ENCODE data around the gene ZBTB46.

GRCh38 chr20:63768591-63769515, 62.2 kb downstream of the ZBTB46 start:
- TF ChIP-seq, protein P1, sequence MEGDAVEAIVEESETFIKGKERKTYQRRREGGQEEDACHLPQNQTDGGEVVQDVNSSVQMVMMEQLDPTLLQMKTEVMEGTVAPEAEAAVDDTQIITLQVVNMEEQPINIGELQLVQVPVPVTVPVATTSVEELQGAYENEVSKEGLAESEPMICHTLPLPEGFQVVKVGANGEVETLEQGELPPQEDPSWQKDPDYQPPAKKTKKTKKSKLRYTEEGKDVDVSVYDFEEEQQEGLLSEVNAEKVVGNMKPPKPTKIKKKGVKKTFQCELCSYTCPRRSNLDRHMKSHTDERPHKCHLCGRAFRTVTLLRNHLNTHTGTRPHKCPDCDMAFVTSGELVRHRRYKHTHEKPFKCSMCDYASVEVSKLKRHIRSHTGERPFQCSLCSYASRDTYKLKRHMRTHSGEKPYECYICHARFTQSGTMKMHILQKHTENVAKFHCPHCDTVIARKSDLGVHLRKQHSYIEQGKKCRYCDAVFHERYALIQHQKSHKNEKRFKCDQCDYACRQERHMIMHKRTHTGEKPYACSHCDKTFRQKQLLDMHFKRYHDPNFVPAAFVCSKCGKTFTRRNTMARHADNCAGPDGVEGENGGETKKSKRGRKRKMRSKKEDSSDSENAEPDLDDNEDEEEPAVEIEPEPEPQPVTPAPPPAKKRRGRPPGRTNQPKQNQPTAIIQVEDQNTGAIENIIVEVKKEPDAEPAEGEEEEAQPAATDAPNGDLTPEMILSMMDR (conservative IDR thresholded peaks at IDR 0.05) = no peak
- TF ChIP-seq ZFX (IDR thresholded peaks at IDR 0.05) = no peak

Measured in C4-2B (cell line).